ENCODE measurements around the gene TNS3.

- no peak for TF ChIP-seq CTCF (IDR thresholded peaks at IDR 0.05; ENCODE audit: insufficient read depth, low read length)
- TF ChIP-seq GABPA (IDR thresholded peaks at IDR 0.05; ENCODE audit: low read depth), result no peak
- TF ChIP-seq POLR2AphosphoS5 (IDR thresholded peaks at IDR 0.05; ENCODE audit: low read depth), result no peak
- TF ChIP-seq REST (IDR thresholded peaks at IDR 0.05; ENCODE audit: insufficient replicate concordance, low read depth), result no peak
- no peak for TF ChIP-seq SPI1 (IDR thresholded peaks at IDR 0.05; ENCODE audit: borderline replicate concordance, low read depth)
Measured at GRCh38 chr7:47427051-47427643, 154.8 kb downstream of the TNS3 start.

Data from HL-60 (cell line).